MCF 10A (cell line): ENCODE data around the gene TMEM150B. TPM values are rescaled to one million over a fixed set of nuclear protein-coding genes. Genes with fewer than 3 reads are reported as not detected.
A peak's percentile ranks its signal among the peaks of the same experiment; 100 is the strongest.

Source experiments
- BruUV-seq: library from RNA; stranded (reverse); fragments of 400-500 nt; replicated peaks from 2 replicates; lab custom pipeline; 2021; lab: Mats Ljungman, UMichigan
- CTCF ChIA-PET: fragments of 300-600 bp; sonication (Branson Sonifier 250); formaldehyde crosslinking; extraction: SDS; loops from one replicate; lab custom pipeline; 2021; ENCODE audit warnings: antibody characterized with exemption, inconsistent platforms; lab: Yijun Ruan, JAX
- POLR2A ChIA-PET: fragments of 300-600, 350-650 bp; sonication (Branson Sonifier 250); formaldehyde crosslinking; extraction: SDS; loops from one replicate; lab custom pipeline; 2020; ENCODE audit warnings: antibody characterized with exemption, inconsistent platforms; lab: Yijun Ruan, JAX
- DNase-seq: peaks from one replicate; pipeline ENCODE4 v3.0.0-alpha.2; 2018; ENCODE audit not compliant: unreplicated experiment
- H3K27ac Mint-ChIP-seq: one replicate; pipeline ENCODE4 v1.8.0; 2022; ENCODE audit warnings: mild to moderate bottlenecking, low read depth, mixed read lengths; ENCODE audit not compliant: unreplicated experiment
- H3K27me3 Mint-ChIP-seq: one replicate; pipeline ENCODE4 v1.8.0; 2022; ENCODE audit warnings: mixed read lengths; ENCODE audit not compliant: insufficient read depth, unreplicated experiment
- H3K36me3 Mint-ChIP-seq: one replicate; pipeline ENCODE4 v1.8.0; 2022; ENCODE audit warnings: mild to moderate bottlenecking, moderate library complexity, mixed read lengths; ENCODE audit not compliant: insufficient read depth, unreplicated experiment
- H3K4me1 Mint-ChIP-seq: one replicate; pipeline ENCODE4 v1.8.0; 2022; ENCODE audit warnings: mixed read lengths; ENCODE audit not compliant: insufficient read depth, unreplicated experiment
- H3K4me3 Mint-ChIP-seq: one replicate; pipeline ENCODE4 v1.8.0; 2022; ENCODE audit warnings: mild to moderate bottlenecking, moderate library complexity, mixed read lengths; ENCODE audit not compliant: unreplicated experiment
- H3K9me3 Mint-ChIP-seq: one replicate; pipeline ENCODE4 v1.8.0; 2022; ENCODE audit warnings: mixed read lengths; ENCODE audit not compliant: unreplicated experiment
- CTCF ChIP-seq: fragments of 200-600 bp; IDR thresholded peaks from one replicate; pipeline ENCODE4 v1.8.0; 2022; ENCODE audit warnings: antibody characterized with exemption, mild to moderate bottlenecking; ENCODE audit not compliant: unreplicated experiment
- intact Hi-C: fragments of 100-400 bp; cut with micrococcal nuclease; formaldehyde crosslinking; loops from 2 replicates; pipeline ENCODE4 v1.14.1; 2022
- total RNA-seq: library from RNA; stranded (reverse); gene quantifications from 2 replicates; pipeline ENCODE4 v1.2.3, GENCODE V29; 2022

TMEM150B gene
- total RNA-seq, 1 experiment from 2014 or later = not detected

GRCh38 chr19:55278391-55279135, 46.6 kb downstream of the TMEM150B start:
- Mint-ChIP-seq H3K36me3 (peaks cover 16% of the 10 kb centered on the region), H3K27ac (peak overlapping the region; percentile 100), H3K9me3 (no peaks in the 10 kb centered on the region), H3K4me1 (peaks cover 31% of the 10 kb centered on the region), H3K4me3 (peak overlapping the region; percentile 96), H3K27me3 (peaks cover 6% of the 10 kb centered on the region)
- POLR2A ChIA-PET = interaction anchor here (0.6 to 1.9 kb wide), 8 partner anchors 13 to 183 kb away, joined by 3 to 28 read pairs (median 4); partner anchors contain the start of genes DNAAF3, PPP1R12C and PPP6R1
- no peak for TF ChIP-seq CTCF
- intact Hi-C loops = no loop called here
- no TSS peak for BruUV-seq
- DNase-seq = no peak
- CTCF ChIA-PET = interaction anchor here (0.6 to 1.7 kb wide), 5 partner anchors 24 to 189 kb away, joined by 3 to 7 read pairs (median 4); no protein-coding TSS in a partner anchor

- H3K36me3 Mint-ChIP-seq = peaks cover 27% of the 10 kb centered on the region
- intact Hi-C loops = no loop called here
- H3K4me3 Mint-ChIP-seq = no peak overlapping the region
- BruUV-seq = no TSS peak
- no peaks in the 10 kb centered on the region for H3K9me3 Mint-ChIP-seq
- CTCF ChIA-PET = interaction anchor here (0.5 to 0.7 kb wide), 3 partner anchors 25 to 136 kb away, joined by 3 to 4 read pairs (median 3); no protein-coding TSS in a partner anchor
- H3K27ac Mint-ChIP-seq = peak overlapping the region; percentile 53
- DNase-seq = no peak
- H3K27me3 Mint-ChIP-seq = no peaks in the 10 kb centered on the region
- POLR2A ChIA-PET = interaction anchor here (1.2 to 1.3 kb wide), 3 partner anchors 18 to 160 kb away, joined by 3 to 6 read pairs (median 4); partner anchors contain the start of genes PPP1R12C and PPP6R1
- TF ChIP-seq CTCF = no peak
- H3K4me1 Mint-ChIP-seq = peaks cover 23% of the 10 kb centered on the region
These were observed 47.6 kb downstream of the TMEM150B start for GRCh38 chr19:55277494-55277893.

GRCh38 chr19:55276720-55277430, 48.3 kb downstream of the TMEM150B start:
- ChIA-PET CTCF (interaction anchor here (0.6 to 0.7 kb wide), 2 partner anchors 20 to 25 kb away, joined by 3 to 4 read pairs; no protein-coding TSS in a partner anchor), POLR2A (no interaction called here)
- DNase-seq = no peak
- no peaks in the 10 kb centered on the region for H3K27me3 Mint-ChIP-seq
- no peak overlapping the region for H3K4me3 Mint-ChIP-seq
- H3K4me1 Mint-ChIP-seq = peaks cover 23% of the 10 kb centered on the region
- BruUV-seq = no TSS peak
- intact Hi-C loops = no loop called here
- peak overlapping the region; percentile 53 for H3K27ac Mint-ChIP-seq
- no peaks in the 10 kb centered on the region for H3K9me3 Mint-ChIP-seq
- TF ChIP-seq CTCF = no peak
- H3K36me3 Mint-ChIP-seq = peaks cover 33% of the 10 kb centered on the region
